Caco-2 (cell line): Measurements from ENCODE around the gene LNPK. TPM values are rescaled to one million over a fixed set of nuclear protein-coding genes. Genes with fewer than 3 reads are reported as not detected.
A peak's percentile ranks its signal among the peaks of the same experiment; 100 is the strongest.
"Not testable (repeated sequence)": the region's sequence is repeated elsewhere in the genome, so short reads cannot be mapped to it uniquely, and the experiment has no call there.

Experiments
- BruUV-seq: library from RNA; stranded (reverse); fragments of 400-500 nt; replicated peaks from 2 replicates; lab custom pipeline; 2021; lab: Mats Ljungman, UMichigan
- CTCF ChIA-PET: fragments of 300-600 bp; sonication (Branson Sonifier 250); formaldehyde crosslinking; loops from one replicate; lab custom pipeline; 2022; ENCODE audit warnings: antibody characterized with exemption; lab: Charles Lee
- POLR2A ChIA-PET: fragments of 300-600 bp; sonication (Branson Sonifier 250); formaldehyde crosslinking; loops from one replicate; lab custom pipeline; 2022; ENCODE audit warnings: antibody characterized with exemption; lab: Charles Lee
- DNase-seq, 2 experiments: peaks; one replicate each; pipeline versions ENCODE4 v3.0.0 to v3.0.0-alpha.2; 2020 to 2022
- H3K27me3 ChIP-seq: replicated peaks from 2 replicates; pipeline ENCODE4 v1.6.0; 2011; ENCODE audit warnings: low read length; ENCODE audit not compliant: control insufficient read depth, insufficient read depth
- H3K36me3 ChIP-seq: 2 replicates; pipeline ENCODE4 v1.5.1; 2011; ENCODE audit warnings: low read length; ENCODE audit not compliant: control insufficient read depth, insufficient read depth
- H3K4me1 ChIP-seq: fragments of 250-450 bp; sonication (Bioruptor Pico); 2 replicates; pipeline ENCODE4 v1.5.1; 2020; ENCODE audit warnings: mild to moderate bottlenecking
- H3K4me3 ChIP-seq: 2 replicates; pipeline ENCODE4 v1.5.1; 2011; ENCODE audit warnings: low read depth, mild to moderate bottlenecking, control low read depth, low read length
- H3K9me3 ChIP-seq: fragments of 250-450 bp; sonication (Bioruptor Pico); 2 replicates; pipeline ENCODE4 v1.5.1; 2020; ENCODE audit warnings: mild to moderate bottlenecking, moderate library complexity
- H3K27ac Mint-ChIP-seq: one replicate; pipeline ENCODE4 v1.8.0; 2022; ENCODE audit warnings: mixed read lengths; ENCODE audit not compliant: unreplicated experiment
- H3K27me3 Mint-ChIP-seq: one replicate; pipeline ENCODE4 v1.8.0; 2022; ENCODE audit warnings: mixed read lengths; ENCODE audit not compliant: insufficient read depth, unreplicated experiment
- H3K36me3 Mint-ChIP-seq: one replicate; pipeline ENCODE4 v1.8.0; 2022; ENCODE audit warnings: mild to moderate bottlenecking, mixed read lengths; ENCODE audit not compliant: insufficient read depth, unreplicated experiment
- H3K4me1 Mint-ChIP-seq: one replicate; pipeline ENCODE4 v1.8.0; 2022; ENCODE audit warnings: low read depth, mixed read lengths; ENCODE audit not compliant: unreplicated experiment
- H3K4me3 Mint-ChIP-seq: one replicate; pipeline ENCODE4 v1.8.0; 2022; ENCODE audit warnings: mild to moderate bottlenecking, moderate library complexity, mixed read lengths; ENCODE audit not compliant: unreplicated experiment
- H3K9me3 Mint-ChIP-seq: one replicate; pipeline ENCODE4 v1.8.0; 2022; ENCODE audit warnings: mixed read lengths; ENCODE audit not compliant: unreplicated experiment
- CTCF ChIP-seq, 2 experiments: fragments of 200-600 bp in 1 of 2; IDR thresholded peaks; 1 replicate in 1 of 2; 2 replicates in 1 of 2; pipeline versions ENCODE4 v1.5.1 to v1.8.0; 2011 to 2022; ENCODE audit warnings: antibody characterized with exemption in 1 of 2, control low read depth in 1 of 2, inconsistent platforms in 1 of 2, low read depth in 1 of 2, low read length in 1 of 2, mild to moderate bottlenecking in 1 of 2, moderate library complexity in 1 of 2; ENCODE audit not compliant: insufficient read depth in 1 of 2, severe bottlenecking in 1 of 2, unreplicated experiment in 1 of 2
- intact Hi-C: fragments of 100-400 bp; cut with micrococcal nuclease; formaldehyde crosslinking; loops from one replicate; pipeline ENCODE4 v1.10.0; 2022; ENCODE audit not compliant: unreplicated experiment
- total RNA-seq: library from RNA; stranded (reverse); gene quantifications from 2 replicates; pipeline ENCODE4 v1.2.3, GENCODE V29; 2022

The LNPK gene
- total RNA-seq, 1 experiment from 2014 or later = 19.1 TPM

- Mint-ChIP-seq H3K9me3 (no peaks in the 10 kb centered on the region), H3K27me3 (no peaks in the 10 kb centered on the region), H3K27ac (no peak overlapping the region), H3K4me3 (no peak overlapping the region), H3K36me3 (no peaks in the 10 kb centered on the region), H3K4me1 (no peaks in the 10 kb centered on the region)
- no peak for TF ChIP-seq CTCF (IDR thresholded peaks at IDR 0.05; ENCODE audit: insufficient read depth in 1 of 2, low read depth in 1 of 2, low read length in 1 of 2, severe bottlenecking in 1 of 2, unreplicated experiment in 1 of 2)
- H3K36me3 ChIP-seq = no peaks in the 10 kb centered on the region
- no peaks in the 10 kb centered on the region for H3K27me3 ChIP-seq
- ChIA-PET CTCF (no interaction called here), POLR2A (no interaction called here)
- BruUV-seq = no TSS peak
- intact Hi-C loops = no loop called here
- H3K9me3 ChIP-seq = no peaks in the 10 kb centered on the region
- no peak overlapping the region for H3K4me3 ChIP-seq
- H3K4me1 ChIP-seq = peaks cover 5% of the 10 kb centered on the region; the same call in 1 of the 2 replicates
- no peak for DNase-seq
Observed at GRCh38 chr2:175922160-175922559, 79.9 kb downstream of the LNPK start.

- intact Hi-C loops = no loop called here
- POLR2A ChIA-PET = no interaction called here
- no peaks in the 10 kb centered on the region for H3K9me3 ChIP-seq
- CTCF ChIA-PET = no interaction called here
- no peak for TF ChIP-seq CTCF (IDR thresholded peaks at IDR 0.05; ENCODE audit: insufficient read depth in 1 of 2, low read depth in 1 of 2, low read length in 1 of 2, severe bottlenecking in 1 of 2, unreplicated experiment in 1 of 2)
- Mint-ChIP-seq H3K9me3 (no peaks in the 10 kb centered on the region), H3K4me3 (no peak overlapping the region), H3K4me1 (no peaks in the 10 kb centered on the region), H3K27ac (no peak overlapping the region), H3K27me3 (no peaks in the 10 kb centered on the region), H3K36me3 (no peaks in the 10 kb centered on the region)
- no TSS peak for BruUV-seq
- H3K27me3 ChIP-seq = no peaks in the 10 kb centered on the region
- no peak for DNase-seq
- no peak overlapping the region for H3K4me3 ChIP-seq
- peaks cover 5% of the 10 kb centered on the region; the same call in 1 of the 2 replicates for H3K4me1 ChIP-seq
- no peaks in the 10 kb centered on the region for H3K36me3 ChIP-seq
Observed at GRCh38 chr2:175918935-175919334, 83.1 kb downstream of the LNPK start.

- H3K36me3 ChIP-seq = no peaks in the 10 kb centered on the region
- no peak overlapping the region for H3K4me3 ChIP-seq
- intact Hi-C loops = no loop called here
- no peak for TF ChIP-seq CTCF (IDR thresholded peaks at IDR 0.05; ENCODE audit: insufficient read depth in 1 of 2, low read depth in 1 of 2, low read length in 1 of 2, severe bottlenecking in 1 of 2, unreplicated experiment in 1 of 2)
- Mint-ChIP-seq H3K27me3 (peaks cover 6% of the 10 kb centered on the region), H3K4me3 (no peak overlapping the region), H3K4me1 (no peaks in the 10 kb centered on the region), H3K36me3 (no peaks in the 10 kb centered on the region), H3K9me3 (peaks cover 10% of the 10 kb centered on the region), H3K27ac (no peak overlapping the region)
- DNase-seq = no peak
- H3K4me1 ChIP-seq = peaks cover 5% of the 10 kb centered on the region; the same call in 1 of the 2 replicates
- CTCF ChIA-PET = no interaction called here
- POLR2A ChIA-PET = no interaction called here
- BruUV-seq = no TSS peak
- no peaks in the 10 kb centered on the region for H3K27me3 ChIP-seq
- no peaks in the 10 kb centered on the region for H3K9me3 ChIP-seq
Observed at GRCh38 chr2:175914846-175915245, 87.2 kb downstream of the LNPK start.

- DNase-seq = peak; percentile 7 to 42
- intact Hi-C loops, H3K9me3 ChIP-seq, H3K4me1 Mint-ChIP-seq, POLR2A ChIA-PET, H3K27me3 ChIP-seq, CTCF ChIA-PET, H3K4me3 ChIP-seq, H3K36me3 ChIP-seq, H3K27me3 Mint-ChIP-seq, H3K36me3 Mint-ChIP-seq, BruUV-seq, H3K27ac Mint-ChIP-seq, H3K4me3 Mint-ChIP-seq, H3K4me1 ChIP-seq, H3K9me3 Mint-ChIP-seq: not testable (repeated sequence)
Observed at GRCh38 chr2:175913849-175914743, 88.0 kb downstream of the LNPK start.

- H3K36me3 ChIP-seq, intact Hi-C loops, POLR2A ChIA-PET, H3K27me3 Mint-ChIP-seq, H3K9me3 Mint-ChIP-seq, H3K9me3 ChIP-seq, H3K27ac Mint-ChIP-seq, CTCF ChIA-PET, BruUV-seq, H3K36me3 Mint-ChIP-seq, H3K4me3 Mint-ChIP-seq, H3K4me1 ChIP-seq, DNase-seq, H3K4me3 ChIP-seq, H3K27me3 ChIP-seq, H3K4me1 Mint-ChIP-seq: not testable (repeated sequence)
Observed at GRCh38 chr2:175913267-175913666, 88.8 kb downstream of the LNPK start.
